ENCODE results near the gene ACSS1. TPM values are rescaled to one million over a fixed set of nuclear protein-coding genes. Genes with fewer than 3 reads are reported as not detected.

ACSS1 gene
- total RNA-seq, 1 donor from 2014 or later, result not detected

DNA sequence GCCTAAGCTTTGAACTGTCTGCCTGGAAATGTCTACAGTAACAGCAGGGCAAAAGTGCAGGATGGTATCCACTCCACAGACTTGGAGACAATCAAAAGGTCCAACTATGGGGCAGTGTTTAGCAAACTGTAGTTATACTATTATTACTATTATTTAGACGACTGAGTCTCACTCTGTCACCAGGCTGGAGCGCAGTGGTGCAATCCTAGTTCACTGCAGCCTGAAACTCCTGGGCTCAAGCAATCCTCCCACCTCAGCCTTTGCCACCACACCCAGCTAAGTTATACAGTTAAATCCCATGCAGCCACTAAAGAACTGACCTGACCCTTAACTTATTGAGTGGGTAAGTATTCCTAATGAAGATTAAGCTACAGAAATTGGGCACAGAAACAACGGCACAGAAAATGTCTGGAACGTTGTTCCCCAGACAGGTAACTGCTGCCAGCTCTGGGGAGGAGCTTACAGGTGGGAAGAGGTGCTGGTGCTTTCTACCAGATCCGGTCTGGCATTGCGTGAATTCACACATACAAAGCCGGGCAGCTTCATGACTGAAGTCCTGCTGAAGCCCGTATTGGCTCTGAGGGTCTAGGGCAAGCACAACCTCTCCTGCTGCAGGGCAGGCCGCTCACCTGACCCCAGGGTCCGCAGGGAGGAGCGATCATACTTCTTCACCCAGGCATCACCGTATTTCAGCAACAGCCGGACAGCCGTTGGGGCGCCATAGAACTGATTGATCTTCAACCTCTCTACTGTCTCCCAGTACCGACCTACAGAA is 38.4 kb downstream of the ACSS1 start:
- no peaks in the 10 kb centered on the region for H3K27me3 ChIP-seq
- no peak for DNase-seq (ENCODE audit: low spot score)
- no peaks in the 10 kb centered on the region for H3K79me2 ChIP-seq (ENCODE audit: low read depth)
- H3K4me1 ChIP-seq, result no peaks in the 10 kb centered on the region
- H3K9ac ChIP-seq, result no peak overlapping the region
- no peak overlapping the region for H3K27ac ChIP-seq
- no peak overlapping the region for H3K4me2 ChIP-seq
- no peaks in the 10 kb centered on the region for H3K9me3 ChIP-seq (ENCODE audit: low read depth)
- H2AFZ ChIP-seq (replicated peaks), result no peak overlapping the region
- H3F3A ChIP-seq (ENCODE audit: low read depth), result no peaks in the 10 kb centered on the region
- no peaks in the 10 kb centered on the region for H4K20me1 ChIP-seq (ENCODE audit: low read depth)
- no peak overlapping the region for H3K4me3 ChIP-seq
- Mint-ChIP-seq H3K27me3 (ENCODE audit: insufficient read depth, low read depth) (peaks cover 9% of the 10 kb centered on the region), H3K4me1 (no peaks in the 10 kb centered on the region), H3K9me3 (peaks cover 2% of the 10 kb centered on the region), H3K27ac (no peak overlapping the region), H3K4me3 (no peak overlapping the region), H3K36me3 (no peaks in the 10 kb centered on the region)
- no peaks in the 10 kb centered on the region for H3K36me3 ChIP-seq
- TF ChIP-seq EZH2 (IDR thresholded peaks at IDR 0.05) (no peak), EZH2phosphoT487 (IDR thresholded peaks at IDR 0.05) (no peak)
- TF ChIP-seq, protein P1, sequence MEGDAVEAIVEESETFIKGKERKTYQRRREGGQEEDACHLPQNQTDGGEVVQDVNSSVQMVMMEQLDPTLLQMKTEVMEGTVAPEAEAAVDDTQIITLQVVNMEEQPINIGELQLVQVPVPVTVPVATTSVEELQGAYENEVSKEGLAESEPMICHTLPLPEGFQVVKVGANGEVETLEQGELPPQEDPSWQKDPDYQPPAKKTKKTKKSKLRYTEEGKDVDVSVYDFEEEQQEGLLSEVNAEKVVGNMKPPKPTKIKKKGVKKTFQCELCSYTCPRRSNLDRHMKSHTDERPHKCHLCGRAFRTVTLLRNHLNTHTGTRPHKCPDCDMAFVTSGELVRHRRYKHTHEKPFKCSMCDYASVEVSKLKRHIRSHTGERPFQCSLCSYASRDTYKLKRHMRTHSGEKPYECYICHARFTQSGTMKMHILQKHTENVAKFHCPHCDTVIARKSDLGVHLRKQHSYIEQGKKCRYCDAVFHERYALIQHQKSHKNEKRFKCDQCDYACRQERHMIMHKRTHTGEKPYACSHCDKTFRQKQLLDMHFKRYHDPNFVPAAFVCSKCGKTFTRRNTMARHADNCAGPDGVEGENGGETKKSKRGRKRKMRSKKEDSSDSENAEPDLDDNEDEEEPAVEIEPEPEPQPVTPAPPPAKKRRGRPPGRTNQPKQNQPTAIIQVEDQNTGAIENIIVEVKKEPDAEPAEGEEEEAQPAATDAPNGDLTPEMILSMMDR (IDR thresholded peaks at IDR 0.05), result no peak

DNA sequence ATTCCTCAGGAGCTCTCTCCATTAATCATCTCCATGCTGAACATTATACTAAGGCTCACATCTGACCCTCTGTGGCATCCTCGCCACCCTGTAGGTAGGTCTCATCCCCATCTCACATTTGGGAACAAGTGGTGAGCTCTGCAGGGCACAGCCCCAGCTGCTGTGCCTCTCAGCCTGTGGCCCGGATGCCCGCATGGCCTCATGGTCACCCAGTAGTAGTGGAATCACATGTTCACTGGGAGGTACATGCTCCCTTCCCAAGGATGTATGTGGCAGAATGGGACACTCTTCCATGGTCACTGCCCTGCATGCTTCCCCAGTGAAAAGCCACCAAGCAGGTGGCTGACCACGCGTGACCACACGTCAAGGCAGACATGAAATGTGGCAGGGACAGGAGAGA is 39.1 kb downstream of the ACSS1 start:
- TF ChIP-seq EZH2 (IDR thresholded peaks at IDR 0.05) (no peak), EZH2phosphoT487 (IDR thresholded peaks at IDR 0.05) (no peak)
- TF ChIP-seq, protein P1 (IDR thresholded peaks at IDR 0.05), result no peak
- H3K27me3 Mint-ChIP-seq (ENCODE audit: insufficient read depth, low read depth), result peaks cover 9% of the 10 kb centered on the region

DNA sequence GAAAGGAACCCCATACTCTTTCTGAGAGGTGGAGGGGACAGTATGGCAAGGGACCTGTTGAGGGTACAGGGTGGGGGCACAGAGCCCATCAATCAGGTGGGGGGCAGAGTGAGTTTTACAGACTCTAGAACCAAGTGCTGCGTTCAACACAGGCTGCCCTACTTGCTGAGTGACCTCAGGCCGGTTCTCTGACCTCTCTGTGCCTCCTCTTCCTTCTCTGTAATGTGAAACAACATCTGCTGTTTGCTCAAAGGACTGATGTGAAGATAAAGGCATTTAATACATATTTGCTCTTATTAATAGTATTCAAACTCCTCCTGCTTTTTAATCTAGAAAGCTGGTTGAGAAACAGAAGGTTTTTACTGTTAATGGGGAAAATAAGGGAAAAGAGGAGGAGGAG is 39.5 kb downstream of the ACSS1 start:
- no peak overlapping the region for H3K4me2 ChIP-seq
- H3K79me2 ChIP-seq (ENCODE audit: low read depth), result no peaks in the 10 kb centered on the region
- no peaks in the 10 kb centered on the region for H4K20me1 ChIP-seq (ENCODE audit: low read depth)
- Mint-ChIP-seq H3K4me3 (no peak overlapping the region), H3K27ac (no peak overlapping the region), H3K36me3 (no peaks in the 10 kb centered on the region), H3K4me1 (no peaks in the 10 kb centered on the region), H3K9me3 (no peaks in the 10 kb centered on the region), H3K27me3 (ENCODE audit: insufficient read depth, low read depth) (peaks cover 7% of the 10 kb centered on the region)
- H3K27ac ChIP-seq, result no peak overlapping the region
- no peaks in the 10 kb centered on the region for H3K27me3 ChIP-seq
- no peaks in the 10 kb centered on the region for H3K36me3 ChIP-seq
- DNase-seq (ENCODE audit: low spot score), result no peak
- no peak overlapping the region for H3K9ac ChIP-seq
- H2AFZ ChIP-seq (replicated peaks), result no peak overlapping the region
- no peak overlapping the region for H3K4me3 ChIP-seq
- no peaks in the 10 kb centered on the region for H3K9me3 ChIP-seq (ENCODE audit: low read depth)
- H3K4me1 ChIP-seq, result no peaks in the 10 kb centered on the region
- no peaks in the 10 kb centered on the region for H3F3A ChIP-seq (ENCODE audit: low read depth)
- no peak for TF ChIP-seq EZH2 (IDR thresholded peaks at IDR 0.05)
- TF ChIP-seq, protein P1 (IDR thresholded peaks at IDR 0.05), result no peak
- TF ChIP-seq EZH2phosphoT487 (IDR thresholded peaks at IDR 0.05), result no peak

More for the DNA sequence above, 39.1 kb downstream of the ACSS1 start:
- H3K36me3 Mint-ChIP-seq, result no peaks in the 10 kb centered on the region
- Histone ChIP-seq H3K27me3 (no peaks in the 10 kb centered on the region), H3K4me2 (no peak overlapping the region), H3F3A (ENCODE audit: low read depth) (no peaks in the 10 kb centered on the region), H3K27ac (no peak overlapping the region), H3K9me3 (ENCODE audit: low read depth) (no peaks in the 10 kb centered on the region), H3K4me1 (no peaks in the 10 kb centered on the region), H3K79me2 (ENCODE audit: low read depth) (no peaks in the 10 kb centered on the region), H4K20me1 (ENCODE audit: low read depth) (no peaks in the 10 kb centered on the region), H3K36me3 (no peaks in the 10 kb centered on the region), H3K4me3 (no peak overlapping the region), H3K9ac (no peak overlapping the region), H2AFZ (replicated peaks) (no peak overlapping the region)
- no peaks in the 10 kb centered on the region for H3K4me1 Mint-ChIP-seq
- H3K27ac Mint-ChIP-seq, result no peak overlapping the region
- H3K4me3 Mint-ChIP-seq, result no peak overlapping the region
- DNase-seq (ENCODE audit: low spot score), result no peak
- peaks cover 2% of the 10 kb centered on the region for H3K9me3 Mint-ChIP-seq

All from neural progenitor cell (in vitro differentiated cells).